Neural crest cell (in vitro differentiated cells): Measurements from ENCODE around the gene DOCK3. TPM values are rescaled to one million over a fixed set of nuclear protein-coding genes. Genes with fewer than 3 reads are reported as not detected.

Experiments
- DNase-seq: peaks from one replicate; pipeline ENCODE4 v3.0.0; 2021; ENCODE audit warnings: low read depth, mixed read lengths, low spot score
- H3K27ac Mint-ChIP-seq: one replicate; pipeline ENCODE4 v1.8.0; 2021; ENCODE audit warnings: mild to moderate bottlenecking, mixed read lengths; ENCODE audit not compliant: unreplicated experiment
- H3K27me3 Mint-ChIP-seq: 2 replicates; pipeline ENCODE4 v1.8.0; 2021; ENCODE audit warnings: low read depth, mild to moderate bottlenecking, mixed read lengths
- H3K36me3 Mint-ChIP-seq: 2 replicates; pipeline ENCODE4 v1.8.0; 2021; ENCODE audit warnings: low read depth, mild to moderate bottlenecking, mixed read lengths
- H3K4me1 Mint-ChIP-seq: 2 replicates; pipeline ENCODE4 v1.8.0; 2021; ENCODE audit warnings: mixed read lengths
- H3K4me3 Mint-ChIP-seq: one replicate; pipeline ENCODE4 v1.8.0; 2021; ENCODE audit warnings: mild to moderate bottlenecking, mixed read lengths
- H3K9me3 Mint-ChIP-seq: 2 replicates; pipeline ENCODE4 v1.8.0; 2021; ENCODE audit warnings: mixed read lengths
- total RNA-seq: library from RNA; stranded (reverse); gene quantifications from 2 replicates; pipeline ENCODE4 v1.2.1, GENCODE V29; 2021
- TF ChIP-seq, protein P1 (sequence below): fragments of 200-600 bp; sonication (generic); conservative IDR thresholded peaks from 2 replicates; pipeline ENCODE4 v1.5.0; 2021; ENCODE audit warnings: antibody characterized with exemption, mild to moderate bottlenecking

DOCK3 gene
- total RNA-seq, 1 donor from 2014 or later = 5.0 TPM

DNA sequence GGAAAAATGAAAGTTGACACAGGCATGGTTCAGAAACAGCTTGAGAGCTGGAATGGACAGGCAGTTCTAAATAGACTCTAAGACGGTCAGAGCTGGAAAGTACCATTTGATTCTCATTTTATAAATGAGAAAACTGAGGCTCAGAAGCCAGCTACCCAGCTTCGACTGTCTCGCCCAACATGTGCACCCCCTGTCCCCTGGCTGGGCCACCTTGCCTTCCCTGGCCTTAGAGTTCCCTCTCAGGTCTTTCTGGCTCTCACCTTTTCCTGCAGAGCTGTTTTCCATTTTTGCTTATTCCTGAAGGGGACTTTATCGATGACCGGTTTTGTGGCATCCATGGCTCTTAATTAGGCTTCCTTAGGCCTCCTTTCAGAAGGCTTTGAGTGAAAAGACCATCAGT is 17.3 kb upstream of the DOCK3 start:
- TF ChIP-seq, protein P1, sequence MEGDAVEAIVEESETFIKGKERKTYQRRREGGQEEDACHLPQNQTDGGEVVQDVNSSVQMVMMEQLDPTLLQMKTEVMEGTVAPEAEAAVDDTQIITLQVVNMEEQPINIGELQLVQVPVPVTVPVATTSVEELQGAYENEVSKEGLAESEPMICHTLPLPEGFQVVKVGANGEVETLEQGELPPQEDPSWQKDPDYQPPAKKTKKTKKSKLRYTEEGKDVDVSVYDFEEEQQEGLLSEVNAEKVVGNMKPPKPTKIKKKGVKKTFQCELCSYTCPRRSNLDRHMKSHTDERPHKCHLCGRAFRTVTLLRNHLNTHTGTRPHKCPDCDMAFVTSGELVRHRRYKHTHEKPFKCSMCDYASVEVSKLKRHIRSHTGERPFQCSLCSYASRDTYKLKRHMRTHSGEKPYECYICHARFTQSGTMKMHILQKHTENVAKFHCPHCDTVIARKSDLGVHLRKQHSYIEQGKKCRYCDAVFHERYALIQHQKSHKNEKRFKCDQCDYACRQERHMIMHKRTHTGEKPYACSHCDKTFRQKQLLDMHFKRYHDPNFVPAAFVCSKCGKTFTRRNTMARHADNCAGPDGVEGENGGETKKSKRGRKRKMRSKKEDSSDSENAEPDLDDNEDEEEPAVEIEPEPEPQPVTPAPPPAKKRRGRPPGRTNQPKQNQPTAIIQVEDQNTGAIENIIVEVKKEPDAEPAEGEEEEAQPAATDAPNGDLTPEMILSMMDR = no peak
- Mint-ChIP-seq H3K4me3 (no peak overlapping the region), H3K27ac (no peak overlapping the region), H3K36me3 (no peaks in the 10 kb centered on the region), H3K27me3 (no peaks in the 10 kb centered on the region), H3K9me3 (no peaks in the 10 kb centered on the region), H3K4me1 (no peaks in the 10 kb centered on the region)
- DNase-seq = no peak

DNA sequence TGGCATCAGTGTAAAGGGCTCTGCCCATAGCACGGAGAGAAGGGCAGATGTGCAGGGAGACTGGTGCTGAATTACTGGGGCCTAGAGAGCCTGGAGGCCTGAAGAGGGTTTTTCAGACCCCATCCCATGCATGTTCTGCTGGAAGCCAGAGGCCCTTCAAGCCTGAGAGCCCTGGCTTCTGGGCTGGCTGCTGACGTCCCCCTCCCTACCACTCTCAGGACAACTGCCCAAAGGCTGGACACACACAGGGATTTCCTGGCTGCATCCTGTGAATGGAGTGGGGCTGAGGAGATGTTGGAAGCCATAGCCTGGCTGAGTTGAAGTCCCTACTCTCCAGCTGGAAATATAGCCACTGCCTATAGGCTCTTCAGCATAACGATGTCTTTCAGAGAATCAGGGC is 16.9 kb upstream of the DOCK3 start:
- Mint-ChIP-seq H3K36me3 (no peaks in the 10 kb centered on the region), H3K27me3 (no peaks in the 10 kb centered on the region), H3K4me1 (no peaks in the 10 kb centered on the region), H3K27ac (no peak overlapping the region), H3K9me3 (no peaks in the 10 kb centered on the region), H3K4me3 (no peak overlapping the region)
- TF ChIP-seq, protein P1 = no peak
- no peak for DNase-seq

DNA sequence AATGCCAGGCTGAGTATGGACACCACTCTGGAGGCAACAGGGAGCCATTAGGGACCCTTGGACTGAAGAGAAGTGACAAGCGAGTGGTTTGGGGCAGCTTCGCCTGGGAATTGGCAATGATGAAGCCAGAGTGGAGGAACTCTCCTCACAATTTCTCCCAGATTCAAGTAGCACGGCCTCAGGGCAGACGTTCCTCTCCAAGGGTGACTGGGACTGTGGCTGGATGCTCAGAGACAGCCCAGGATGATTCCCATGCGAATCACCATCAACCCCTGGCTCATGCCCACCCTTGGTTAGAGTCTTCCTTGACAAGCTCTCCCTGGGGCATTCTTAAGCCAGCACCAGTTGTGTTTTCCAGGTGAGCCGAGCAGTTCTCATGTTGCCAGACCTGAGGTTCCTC is 16.3 kb upstream of the DOCK3 start:
- no peaks in the 10 kb centered on the region for H3K9me3 Mint-ChIP-seq
- DNase-seq = no peak
- no peaks in the 10 kb centered on the region for H3K27me3 Mint-ChIP-seq
- H3K4me1 Mint-ChIP-seq = no peaks in the 10 kb centered on the region
- H3K4me3 Mint-ChIP-seq = no peak overlapping the region
- no peak overlapping the region for H3K27ac Mint-ChIP-seq
- TF ChIP-seq, protein P1 = no peak
- H3K36me3 Mint-ChIP-seq = no peaks in the 10 kb centered on the region

DNA sequence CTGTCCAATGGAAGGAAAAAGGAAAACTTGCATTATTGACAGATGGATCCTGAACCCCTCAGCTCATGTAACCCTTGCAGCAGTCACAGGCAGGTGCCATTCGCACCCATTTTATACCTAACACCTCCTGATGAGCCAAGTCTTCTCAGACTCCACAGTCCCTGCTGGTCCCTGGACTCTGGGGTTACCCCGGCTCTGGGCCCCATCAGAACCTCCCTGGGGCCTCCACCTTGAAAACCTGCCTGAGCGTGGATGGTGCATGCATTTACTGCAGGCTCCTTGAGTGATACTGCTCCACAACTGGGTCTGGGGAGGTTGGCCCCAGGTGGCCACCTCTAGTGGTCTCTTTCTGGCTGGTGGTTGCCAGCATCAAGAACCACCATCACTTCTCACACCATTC is 15.9 kb upstream of the DOCK3 start:
- Mint-ChIP-seq H3K4me1 (no peaks in the 10 kb centered on the region), H3K4me3 (no peak overlapping the region), H3K27ac (no peak overlapping the region), H3K36me3 (no peaks in the 10 kb centered on the region), H3K27me3 (no peaks in the 10 kb centered on the region), H3K9me3 (no peaks in the 10 kb centered on the region)
- no peak for DNase-seq
- TF ChIP-seq, protein P1 = no peak

DNA sequence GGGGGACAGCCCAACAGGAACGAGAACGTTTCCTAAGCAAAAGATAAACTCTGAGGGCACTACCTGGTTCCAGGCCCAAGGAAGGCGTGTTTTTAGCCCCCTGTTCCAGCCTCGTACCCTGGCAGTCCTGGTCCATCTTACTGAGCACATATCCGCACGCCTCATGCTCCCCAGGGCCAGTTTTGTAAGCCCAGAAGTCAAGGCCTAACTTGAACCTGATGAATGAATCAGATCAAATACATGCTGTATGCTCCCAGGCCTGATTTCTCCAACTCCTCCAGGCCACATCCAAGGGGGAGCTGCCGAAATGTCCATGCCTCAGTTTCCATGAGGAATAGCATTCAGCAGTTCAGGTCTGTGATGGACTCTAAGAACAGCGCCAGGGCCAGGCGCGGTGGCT is 14.3 kb upstream of the DOCK3 start:
- Mint-ChIP-seq H3K27me3 (no peaks in the 10 kb centered on the region), H3K4me1 (no peaks in the 10 kb centered on the region), H3K9me3 (no peaks in the 10 kb centered on the region), H3K4me3 (no peak overlapping the region), H3K36me3 (no peaks in the 10 kb centered on the region), H3K27ac (no peak overlapping the region)
- TF ChIP-seq, protein P1 = no peak
- no peak for DNase-seq

DNA sequence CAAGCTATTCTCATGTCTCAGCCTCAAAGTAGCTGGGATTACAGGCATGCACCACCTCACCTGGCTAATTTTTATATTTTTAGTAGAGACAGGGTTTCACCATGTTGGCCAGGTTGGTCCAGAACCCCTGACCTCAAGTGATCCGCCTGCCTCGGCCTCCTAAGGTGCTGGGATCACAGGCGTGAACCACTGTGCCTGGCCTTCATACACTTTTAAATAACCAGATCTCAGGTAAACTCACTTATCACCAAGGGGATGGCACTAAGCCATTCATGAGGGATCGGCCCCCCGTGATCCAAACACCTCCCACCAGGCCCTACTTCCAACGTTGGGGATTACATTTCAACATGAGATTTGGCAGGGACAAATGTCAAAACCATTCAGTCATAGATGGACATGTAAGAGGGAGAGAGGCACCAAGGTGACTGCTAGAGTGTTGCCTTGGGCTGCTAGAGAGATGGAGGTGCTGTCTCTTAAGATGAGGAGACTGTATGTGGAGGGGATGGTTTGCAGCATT is 13.3 kb upstream of the DOCK3 start:
- Mint-ChIP-seq H3K9me3 (no peaks in the 10 kb centered on the region), H3K27me3 (no peaks in the 10 kb centered on the region), H3K4me1 (no peaks in the 10 kb centered on the region), H3K36me3 (no peaks in the 10 kb centered on the region), H3K4me3 (no peak overlapping the region), H3K27ac (no peak overlapping the region)
- DNase-seq = no peak
- TF ChIP-seq, protein P1 = no peak
